Vagina (tissue), 2 donors: ENCODE results near the gene DUSP16. TPM values are rescaled to one million over a fixed set of nuclear protein-coding genes. Genes with fewer than 3 reads are reported as not detected.

ENCODE experiments used
- DNase-seq, 2 donors: peaks; one replicate each; pipeline ENCODE4 v3.0.0-alpha.2; 2017; ENCODE audit errors: extremely low spot score in 2 of 2
- H3K27ac ChIP-seq: fragments of 200-600 bp; sonication (generic); one replicate; pipeline ENCODE4 v1.5.1; 2019
- H3K27me3 ChIP-seq: fragments of 200-600 bp; sonication (generic); one replicate; pipeline ENCODE4 v1.5.1; 2019
- H3K36me3 ChIP-seq, 2 donors: fragments of 200-600 bp; sonication (generic); one replicate each; pipeline ENCODE4 v1.5.1; 2017 to 2019
- H3K4me1 ChIP-seq: fragments of 200-600 bp; sonication (generic); one replicate; pipeline ENCODE4 v1.5.1; 2019
- H3K4me3 ChIP-seq, 2 donors: fragments of 200-600 bp; sonication (generic); 1 replicate in 1 of 2; 2 replicates in 1 of 2; pipeline ENCODE4 v1.5.1; 2016 to 2019
- H3K9me3 ChIP-seq: fragments of 200-600 bp; sonication (generic); one replicate; pipeline ENCODE4 v1.5.1; 2019
- CTCF ChIP-seq, 3 experiments: fragments of 450-650 bp in 2 of 3; fragments of 200-600 bp in 1 of 3; sonication (generic) in 1 of 3; IDR thresholded peaks; one replicate each; pipeline ENCODE4 v1.5.1; 2017 to 2019; ENCODE audit warnings: antibody characterized with exemption in 3 of 3, mild to moderate bottlenecking in 2 of 3, moderate library complexity in 2 of 3
- POLR2A ChIP-seq, 2 donors: fragments of 450-650 bp; IDR thresholded peaks; one replicate each; pipeline ENCODE4 v1.6.1; 2017; ENCODE audit warnings: antibody characterized with exemption in 2 of 2, mild to moderate bottlenecking in 2 of 2, moderate library complexity in 2 of 2
- POLR2AphosphoS5 ChIP-seq, 2 donors: sonication (generic); formaldehyde crosslinking; IDR thresholded peaks; one replicate each; pipeline ENCODE4 v1.9.0; 2017; ENCODE audit warnings: antibody characterized with exemption in 2 of 2, mild to moderate bottlenecking in 2 of 2, low read depth in 1 of 2; ENCODE audit not compliant: insufficient read depth in 1 of 2
- intact Hi-C: fragments of 100-400 bp; cut with DNase I; formaldehyde crosslinking; loops from one replicate; pipeline ENCODE4 v1.15.1; 2023
- total RNA-seq: library from RNA; depleted of rRNA; stranded (reverse); fragments of >200 nt; gene quantifications from one replicate; pipeline ENCODE4 v1.2.3, GENCODE V29; 2016

Gene DUSP16
- total RNA-seq, 1 donor from 2014 or later: 30.9 TPM

GRCh38 chr12:12521888-12522287, 40.8 kb downstream of the DUSP16 start:
- no peak overlapping the region for H3K4me3 ChIP-seq
- no peaks in the 10 kb centered on the region for H3K27me3 ChIP-seq
- no peak for TF ChIP-seq POLR2A (IDR thresholded peaks at IDR 0.05)
- no peak for TF ChIP-seq CTCF (IDR thresholded peaks at IDR 0.05)
- no peak for TF ChIP-seq POLR2AphosphoS5 (IDR thresholded peaks at IDR 0.05; ENCODE audit: insufficient read depth in 1 of 2, low read depth in 1 of 2)
- no peak overlapping the region for H3K27ac ChIP-seq
- peaks cover 0 to 21% of the 10 kb centered on the region in 2 donors for H3K36me3 ChIP-seq
- intact Hi-C loops: no loop called here
- no peak for DNase-seq
- H3K4me1 ChIP-seq: peaks cover 26% of the 10 kb centered on the region
- H3K9me3 ChIP-seq: no peaks in the 10 kb centered on the region

GRCh38 chr12:12521044-12521485, 41.6 kb downstream of the DUSP16 start:
- H3K9me3 ChIP-seq: no peaks in the 10 kb centered on the region
- no peak overlapping the region for H3K4me3 ChIP-seq
- no peak for DNase-seq
- no peak overlapping the region for H3K27ac ChIP-seq
- peaks cover 0 to 21% of the 10 kb centered on the region in 2 donors for H3K36me3 ChIP-seq
- no peaks in the 10 kb centered on the region for H3K27me3 ChIP-seq
- peaks cover 26% of the 10 kb centered on the region for H3K4me1 ChIP-seq
- TF ChIP-seq CTCF (IDR thresholded peaks at IDR 0.05) (no peak), POLR2AphosphoS5 (IDR thresholded peaks at IDR 0.05; ENCODE audit: insufficient read depth in 1 of 2, low read depth in 1 of 2) (no peak), POLR2A (IDR thresholded peaks at IDR 0.05) (no peak)
- intact Hi-C loops: no loop called here

GRCh38 chr12:12520273-12520672, 42.4 kb downstream of the DUSP16 start:
- TF ChIP-seq POLR2AphosphoS5 (IDR thresholded peaks at IDR 0.05; ENCODE audit: insufficient read depth in 1 of 2, low read depth in 1 of 2) (no peak), CTCF (IDR thresholded peaks at IDR 0.05) (no peak), POLR2A (IDR thresholded peaks at IDR 0.05) (no peak)
- no peak overlapping the region for H3K27ac ChIP-seq
- no peaks in the 10 kb centered on the region for H3K27me3 ChIP-seq
- intact Hi-C loops: no loop called here
- DNase-seq: no peak
- peaks cover 26% of the 10 kb centered on the region for H3K4me1 ChIP-seq
- H3K36me3 ChIP-seq: peaks cover 0 to 21% of the 10 kb centered on the region in 2 donors
- no peak overlapping the region for H3K4me3 ChIP-seq
- no peaks in the 10 kb centered on the region for H3K9me3 ChIP-seq

GRCh38 chr12:12519354-12519998, 43.2 kb downstream of the DUSP16 start:
- H3K4me3 ChIP-seq: no peak overlapping the region
- intact Hi-C loops: no loop called here

More at GRCh38 chr12:12519354-12519998, 43.2 kb downstream of the DUSP16 start:
- TF ChIP-seq CTCF (IDR thresholded peaks at IDR 0.05) (no peak), POLR2AphosphoS5 (IDR thresholded peaks at IDR 0.05; ENCODE audit: insufficient read depth in 1 of 2, low read depth in 1 of 2) (no peak), POLR2A (IDR thresholded peaks at IDR 0.05) (no peak)
- Histone ChIP-seq H3K27me3 (no peaks in the 10 kb centered on the region), H3K9me3 (no peaks in the 10 kb centered on the region), H3K4me1 (peaks cover 26% of the 10 kb centered on the region), H3K27ac (no peak overlapping the region), H3K36me3 (peaks cover 0 to 21% of the 10 kb centered on the region in 2 donors)
- no peak for DNase-seq
